Measurements from ENCODE around the gene DIRAS1.

DIRAS1 gene

GRCh38 chr19:2728783-2729387 lies 7.7 kb upstream of the DIRAS1 start:
- no peak for DNase-seq (ENCODE audit: low read depth in 2 of 3, low spot score in 2 of 3)

DNA sequence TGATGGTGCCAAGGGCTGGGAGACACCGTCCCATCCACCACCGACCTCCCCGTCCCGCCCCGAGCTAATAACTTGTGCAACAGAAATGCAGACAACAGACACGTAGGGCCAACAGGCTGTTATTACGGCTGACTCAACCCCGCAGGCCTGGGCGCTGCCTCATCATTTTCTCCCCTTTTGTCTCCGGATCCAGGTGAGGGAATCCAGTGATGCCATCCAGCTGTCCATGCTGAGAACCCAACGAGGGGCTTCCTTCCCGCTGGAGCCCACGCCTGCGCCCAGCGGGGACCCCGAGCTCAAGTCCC lies 6.4 kb upstream of the DIRAS1 start:
- DNase-seq (ENCODE audit: low read depth in 2 of 3, low spot score in 2 of 3): no peak

DNA sequence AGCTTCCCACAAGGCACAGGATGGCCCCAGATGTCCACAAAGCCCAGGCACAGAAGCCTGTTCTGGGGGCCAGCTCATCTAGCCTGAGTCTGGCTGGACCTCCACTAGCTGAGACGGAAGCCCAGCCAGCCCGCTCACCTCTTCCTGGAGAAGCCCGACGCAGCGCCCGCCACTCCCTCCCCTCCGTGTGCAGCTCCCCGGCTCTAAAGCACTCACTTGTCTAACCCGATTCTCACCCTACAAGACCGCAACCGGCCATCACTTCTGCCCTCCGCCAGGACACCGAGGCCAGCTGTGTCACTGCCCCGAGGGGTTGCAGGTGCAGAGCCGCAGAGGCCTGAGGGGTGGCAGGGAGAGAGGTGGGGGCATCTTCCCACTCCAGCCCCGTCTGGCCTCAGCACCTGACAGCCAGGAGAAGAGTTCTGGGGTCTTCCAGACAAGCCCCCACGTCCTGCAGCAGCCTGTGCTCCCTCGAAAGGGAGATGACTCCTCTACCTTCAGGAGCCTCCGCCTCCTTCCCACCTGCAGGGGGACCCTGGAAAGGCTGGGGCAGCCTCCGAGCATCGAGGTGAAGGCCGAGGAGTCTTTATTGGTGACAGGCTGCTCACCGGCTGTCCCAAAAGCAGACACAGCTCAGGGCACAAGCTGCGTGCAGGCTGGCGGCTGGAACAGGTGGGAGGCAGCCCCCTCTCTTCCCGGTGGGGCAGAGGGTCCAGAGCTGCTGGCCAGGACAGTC lies 5.9 kb upstream of the DIRAS1 start:
- no peak for DNase-seq (ENCODE audit: low read depth in 2 of 3, low spot score in 2 of 3)

- no peak for DNase-seq (ENCODE audit: low read depth in 2 of 3, low spot score in 2 of 3)
Measured at GRCh38 chr19:2726160-2726855, 5.1 kb upstream of the DIRAS1 start.

DNA sequence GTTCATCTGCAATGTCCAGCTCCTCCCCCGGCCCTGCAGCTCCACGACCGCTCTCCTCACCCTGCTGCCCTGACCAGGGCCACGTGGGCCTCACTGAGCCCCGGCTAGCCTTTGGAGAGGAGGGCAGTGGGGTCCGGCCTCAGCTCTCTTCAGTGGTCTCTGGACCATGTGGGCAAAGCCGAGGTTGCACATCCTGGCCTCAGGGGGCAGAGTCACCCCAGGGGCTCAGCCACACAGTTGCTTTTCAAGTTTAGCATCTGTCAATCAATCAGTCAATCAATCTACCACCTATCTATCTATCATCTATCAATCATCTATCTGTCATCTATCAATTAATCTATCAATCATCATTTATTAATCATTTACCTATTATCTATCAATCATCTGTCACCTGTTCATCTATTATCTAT lies 3.0 kb upstream of the DIRAS1 start:
- no peak for DNase-seq (ENCODE audit: low read depth in 2 of 3, low spot score in 2 of 3)

GRCh38 chr19:2723747-2724146 lies 2.6 kb upstream of the DIRAS1 start:
- no peak for DNase-seq (ENCODE audit: low read depth in 2 of 3, low spot score in 2 of 3)

DNA sequence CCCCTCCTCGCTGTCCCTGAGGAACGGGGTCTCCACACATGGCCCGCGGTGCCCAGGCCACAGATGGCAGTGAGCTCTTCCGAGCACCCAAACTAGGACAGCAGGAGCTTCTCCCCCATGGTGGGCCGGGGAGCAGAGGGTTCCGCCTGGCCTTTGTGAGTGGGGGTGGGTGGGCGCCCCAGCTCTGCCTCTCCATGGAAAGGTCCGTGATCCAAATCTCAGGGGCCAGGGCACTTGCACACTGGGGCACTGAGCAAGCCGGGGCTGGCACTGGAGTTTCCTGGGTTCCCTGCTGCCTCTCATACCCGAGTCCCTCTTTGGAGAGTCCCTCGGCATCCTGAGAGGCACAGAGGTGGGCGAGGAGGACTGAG lies 2.2 kb upstream of the DIRAS1 start:
- DNase-seq (ENCODE audit: low read depth in 2 of 3, low spot score in 2 of 3): no peak

DNA sequence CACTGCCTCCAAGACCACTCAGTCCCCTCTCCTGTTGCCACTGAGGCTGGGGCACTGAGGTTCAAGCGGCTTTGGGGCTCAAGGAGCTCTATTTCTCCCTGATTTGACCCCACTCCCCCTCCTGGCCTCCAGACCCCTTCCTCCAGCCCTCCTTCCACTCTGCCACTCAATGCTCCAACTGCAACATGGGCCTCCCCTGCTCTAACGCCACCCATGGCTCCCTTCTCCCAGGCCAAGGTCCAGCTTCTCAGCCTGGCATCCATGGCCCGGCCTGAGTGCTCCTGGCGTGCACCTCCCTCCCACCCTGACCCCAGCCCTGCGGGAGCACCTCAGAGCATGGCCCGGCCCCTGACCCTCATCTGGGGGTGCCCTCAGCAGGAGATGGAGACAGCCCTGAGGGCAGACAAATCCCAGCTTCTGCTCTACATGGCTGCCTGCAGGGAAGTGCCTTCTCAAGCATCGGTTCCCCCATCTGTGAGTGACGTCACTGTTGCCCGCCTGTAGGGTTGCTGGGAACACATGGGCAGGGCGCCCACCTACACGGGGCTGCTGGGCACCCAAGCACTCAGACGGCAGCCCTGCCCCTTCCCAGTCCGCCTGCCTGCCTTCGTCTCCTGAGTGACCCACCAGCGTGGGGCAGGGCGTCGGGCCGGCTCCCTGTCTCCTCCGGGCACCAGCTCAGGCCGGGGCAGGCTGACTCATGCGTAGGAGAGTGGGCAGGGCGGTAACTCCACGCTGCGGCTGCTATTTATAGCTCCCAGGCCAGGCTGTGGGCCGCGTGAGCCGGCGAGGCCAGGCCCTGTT lies 1.6 kb upstream of the DIRAS1 start:
- DNase-seq (ENCODE audit: low read depth in 2 of 3, low spot score in 2 of 3): no peak

DNA sequence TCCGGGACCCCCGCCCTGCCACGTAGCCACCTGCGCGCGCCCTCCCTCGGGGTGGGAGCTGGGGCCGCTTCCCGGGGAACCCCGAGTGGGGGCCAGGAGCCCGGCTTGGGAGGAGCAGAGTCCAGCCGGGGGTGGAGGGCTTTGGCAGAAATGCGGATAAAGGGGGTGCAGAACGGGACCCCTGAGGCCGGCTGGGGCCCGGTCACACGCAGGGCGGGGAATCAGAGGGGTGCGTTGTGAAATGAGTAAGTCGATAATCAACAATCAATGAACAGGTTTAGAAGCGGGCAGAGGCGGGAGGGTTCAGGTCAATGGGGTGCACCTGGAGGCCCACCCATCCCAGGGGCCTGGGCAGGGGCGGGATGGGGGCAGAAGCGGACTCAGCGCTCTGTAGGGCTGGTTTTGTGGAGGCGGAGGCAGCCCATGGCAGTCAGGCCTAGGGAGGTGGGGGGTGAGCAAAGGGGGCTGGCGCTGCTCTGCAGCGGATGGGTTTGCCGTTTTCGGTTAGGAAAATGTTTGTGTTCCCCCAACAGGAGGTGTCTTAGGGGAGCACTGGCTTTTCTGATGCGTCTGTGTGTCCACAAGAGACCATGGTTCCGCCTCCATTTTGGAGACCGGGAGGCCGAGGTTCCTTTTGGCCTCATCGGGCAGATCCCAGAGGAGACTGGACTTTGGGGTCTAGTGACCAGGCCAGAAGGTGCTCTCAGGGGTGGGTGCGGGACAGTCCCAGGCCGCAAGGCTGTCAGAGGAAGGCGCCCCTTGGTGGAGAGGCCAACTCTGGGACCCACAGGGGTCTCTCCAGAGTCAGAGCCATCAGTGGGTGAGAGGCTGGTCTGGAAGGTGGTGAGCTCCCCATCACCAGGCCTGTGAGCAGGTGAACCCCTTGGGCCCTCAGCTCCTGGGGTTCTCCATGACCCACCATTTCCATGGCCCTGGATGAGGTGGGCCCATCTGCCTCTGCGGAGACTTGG lies 683 bp upstream of the DIRAS1 start:
- no peak for DNase-seq (ENCODE audit: low read depth in 2 of 3, low spot score in 2 of 3)

DNA sequence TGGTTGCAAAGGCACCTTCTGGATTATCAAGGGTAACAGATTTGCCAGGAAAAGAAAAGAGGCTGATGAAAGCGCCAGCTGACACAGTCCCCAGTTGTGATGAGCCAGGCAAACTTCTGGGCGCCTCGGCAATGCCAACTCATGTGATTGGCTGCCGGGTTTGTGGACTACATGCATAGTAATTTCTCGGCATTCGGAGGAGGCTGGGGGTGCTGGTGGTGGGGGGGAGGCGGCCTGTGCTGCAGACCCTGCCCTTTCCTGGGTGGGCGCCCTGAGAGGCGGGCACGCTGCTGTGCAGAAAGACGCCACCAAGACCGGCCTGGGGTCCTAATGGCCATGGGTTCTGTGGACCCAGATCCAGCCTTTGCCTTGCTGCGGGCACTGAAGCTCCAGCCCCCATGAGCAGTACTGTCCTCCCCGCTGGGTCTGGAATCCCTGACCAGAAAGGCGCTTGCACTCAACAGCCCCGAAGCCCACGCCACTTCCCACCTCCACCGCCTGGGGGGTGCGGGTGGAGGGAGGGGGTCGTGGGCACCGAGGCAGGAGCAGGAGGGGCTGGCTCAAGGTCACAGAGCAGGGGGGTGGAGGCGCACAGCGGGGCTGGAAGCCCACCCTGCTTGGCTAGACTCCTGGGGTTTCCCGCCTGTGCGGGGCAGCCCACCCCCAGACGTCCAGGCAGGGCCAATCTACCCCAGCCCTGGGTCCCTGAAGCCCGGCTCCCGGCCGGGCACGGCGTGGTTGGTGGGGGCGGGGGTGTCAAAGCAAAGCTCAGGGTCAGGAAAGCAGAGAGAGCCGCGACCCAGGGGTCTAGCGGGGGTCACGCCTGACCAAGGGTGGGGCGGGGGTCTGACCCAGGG lies 1.0 kb downstream of the DIRAS1 start:
- DNase-seq (ENCODE audit: low read depth in 2 of 3, low spot score in 2 of 3): no peak

DNA sequence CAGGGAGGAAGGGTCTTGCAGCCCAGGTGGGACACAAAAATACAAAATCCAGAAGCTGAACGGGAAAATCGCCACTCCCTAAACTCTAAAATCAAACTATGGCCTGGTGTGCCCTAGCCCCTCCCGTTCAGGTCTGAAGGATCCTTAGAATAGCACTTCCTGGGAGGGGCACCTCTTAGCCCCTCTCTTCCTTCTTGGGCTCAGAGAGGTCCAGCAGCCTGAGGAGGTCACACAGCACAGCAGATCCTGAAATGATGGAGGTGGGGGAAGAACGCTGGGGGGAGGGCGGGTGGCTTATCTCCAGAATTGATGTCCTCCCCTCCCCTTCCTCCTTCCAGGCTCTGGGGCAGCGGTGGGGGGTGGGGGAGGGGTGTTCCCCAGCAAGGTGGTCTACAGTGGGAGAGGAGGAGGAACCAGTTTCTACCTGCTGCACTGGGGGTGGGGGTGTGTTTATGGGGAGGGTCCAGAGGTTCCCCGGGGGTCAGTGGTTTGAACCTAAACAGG lies 1.9 kb downstream of the DIRAS1 start:
- no peak for DNase-seq (ENCODE audit: low read depth in 2 of 3, low spot score in 2 of 3)

DNA sequence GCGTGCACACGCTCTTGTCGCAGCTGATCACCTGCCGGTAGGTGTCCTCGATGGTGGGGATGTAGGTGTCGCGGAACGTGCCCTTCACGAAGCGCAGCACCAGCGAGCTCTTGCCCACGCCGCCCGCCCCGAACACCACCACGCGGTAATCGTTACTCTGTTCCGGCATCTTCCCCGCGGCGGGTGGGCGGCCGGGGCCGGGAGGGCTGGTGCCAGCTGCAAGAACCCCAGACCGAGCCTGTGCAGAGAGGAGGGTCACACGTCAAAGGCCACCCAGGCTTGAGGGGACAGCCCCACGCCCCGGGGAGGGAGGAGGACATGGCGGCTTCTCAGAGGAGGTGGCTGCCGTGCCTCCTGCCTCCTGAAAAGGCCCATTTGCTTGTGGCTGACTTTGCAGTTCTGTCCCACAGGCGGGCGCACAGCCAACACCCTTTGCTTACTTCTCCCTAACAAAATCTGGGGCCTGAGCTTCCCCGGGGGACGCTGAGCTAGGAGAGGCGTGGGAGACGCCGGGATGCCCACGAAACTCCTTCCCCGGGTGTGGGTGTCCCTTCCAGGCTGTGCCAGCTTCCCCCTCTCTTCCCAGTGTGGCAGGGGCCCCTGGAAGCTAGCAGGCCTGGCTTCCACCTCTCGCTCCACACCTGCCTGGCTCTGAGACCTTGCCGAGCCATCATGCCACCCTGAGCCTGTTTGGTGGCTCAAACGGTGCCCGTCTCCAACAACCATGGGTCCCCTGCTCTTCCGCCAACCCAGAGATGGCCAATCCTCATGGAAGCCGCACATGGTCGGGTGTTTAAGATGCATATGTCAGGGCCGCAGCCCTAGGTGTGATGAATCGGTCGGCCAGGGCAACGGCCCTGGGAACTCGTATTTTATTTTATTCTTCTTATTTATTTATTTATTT lies 3.3 kb downstream of the DIRAS1 start:
- no peak for DNase-seq (ENCODE audit: low read depth in 2 of 3, low spot score in 2 of 3)

GRCh38 chr19:2716722-2717637 lies 4.2 kb downstream of the DIRAS1 start:
- DNase-seq (ENCODE audit: low read depth in 2 of 3, low spot score in 2 of 3): no peak

DNA sequence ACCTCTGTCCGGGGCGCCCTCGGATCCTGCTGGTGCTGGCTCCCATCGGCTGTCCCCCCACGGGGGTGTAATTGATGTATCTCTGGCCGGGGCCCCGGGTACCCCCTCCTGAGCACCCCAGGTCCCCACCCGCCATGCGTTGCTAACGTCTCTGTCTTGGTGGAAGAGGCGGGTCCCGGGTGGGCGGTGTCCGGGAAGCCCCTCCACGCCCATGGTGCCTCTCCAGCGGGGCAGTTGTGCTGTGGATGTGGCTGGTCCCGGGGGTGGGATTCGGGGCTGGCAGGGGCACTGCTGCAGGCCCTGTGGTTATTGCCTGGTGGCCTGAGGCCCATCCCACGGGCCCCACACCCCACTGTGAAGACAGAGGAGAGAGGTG lies 4.9 kb downstream of the DIRAS1 start:
- no peak for DNase-seq (ENCODE audit: low read depth in 2 of 3, low spot score in 2 of 3)

DNA sequence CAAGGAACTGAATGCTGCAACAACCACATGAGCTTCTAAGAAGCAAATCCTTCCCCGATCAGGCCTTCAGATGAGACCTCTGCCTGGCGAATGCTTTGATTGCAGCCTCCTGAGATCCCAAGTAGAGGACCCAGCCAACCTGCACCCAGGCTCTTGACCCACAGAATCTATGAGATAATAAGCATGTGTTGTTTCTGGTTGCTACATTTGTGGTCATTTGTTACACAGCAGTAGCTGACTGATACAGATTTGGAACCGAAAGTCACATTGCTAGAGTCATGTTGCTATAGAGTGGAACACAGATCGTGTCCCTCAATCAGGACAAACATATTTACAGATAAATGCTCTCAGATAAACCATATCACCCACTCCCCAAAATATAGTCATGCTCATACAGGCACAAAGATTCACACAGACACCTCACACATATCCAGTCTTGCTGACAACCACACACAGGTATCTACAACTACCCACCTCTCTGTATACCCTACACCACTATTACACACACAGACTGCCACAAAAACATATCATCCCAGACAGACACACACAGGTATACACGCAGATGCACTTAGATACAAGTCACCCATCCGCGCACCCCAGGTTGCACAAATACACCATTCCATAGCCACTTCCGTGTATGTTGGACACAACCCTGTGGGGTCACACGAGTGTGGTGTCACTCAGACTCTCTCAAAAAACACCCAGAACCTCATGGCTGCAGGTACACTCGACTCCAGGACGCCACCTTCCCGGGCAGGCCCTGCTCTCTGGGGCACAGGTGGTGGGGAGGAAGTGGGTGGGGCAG lies 5.5 kb downstream of the DIRAS1 start:
- DNase-seq (ENCODE audit: low read depth in 2 of 3, low spot score in 2 of 3): no peak

- DNase-seq (ENCODE audit: low read depth in 2 of 3, low spot score in 2 of 3): no peak
Measured at GRCh38 chr19:2714531-2715269, 6.5 kb downstream of the DIRAS1 start.
